Measurements from ENCODE around the gene KLHDC8A. TPM values are rescaled to one million over a fixed set of nuclear protein-coding genes. Genes with fewer than 3 reads are reported as not detected.

KLHDC8A gene
- total and polyA plus RNA-seq, 2 of the 4 experiments (the other 2 are of a cell fraction) = not detected

DNA sequence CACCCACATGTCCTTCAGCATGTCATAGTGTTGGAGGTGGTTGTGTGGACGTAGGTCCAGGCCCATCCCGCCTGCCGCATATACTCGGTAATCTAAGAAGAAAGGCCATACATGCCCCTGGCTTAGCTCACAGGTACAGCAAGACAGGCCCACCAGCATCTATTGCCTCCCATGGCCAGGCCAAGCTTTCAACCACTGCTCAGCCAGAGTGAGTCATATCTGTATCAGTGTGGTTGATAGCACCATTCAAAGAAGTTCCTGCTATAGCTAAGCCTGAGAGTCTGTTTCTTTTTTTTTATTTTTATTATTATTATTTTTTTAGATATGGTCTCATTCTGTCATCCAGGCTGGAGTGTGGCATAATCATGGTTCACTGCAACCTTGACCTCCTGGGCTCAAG lies 17.0 kb downstream of the KLHDC8A start:
- H4K5ac ChIP-seq (ENCODE audit: low read depth, low read length) = no peak overlapping the region
- no TSS peak for BruUV-seq (replicated peaks)
- intact Hi-C loops (cut with micrococcal nuclease) = no loop called here
- no peak overlapping the region for H2BK15ac ChIP-seq (ENCODE audit: low read depth, low read length)
- H3K9ac ChIP-seq (ENCODE audit: low read depth, low read length) = no peak overlapping the region
- ChIA-PET CTCF (interaction anchor here (1.1 kb wide), 1 partner anchor 148 kb away, joined by 4 read pairs; no protein-coding TSS in a partner anchor), POLR2A (ENCODE audit: unreplicated experiment) (no interaction called here)
- H3K23ac ChIP-seq (ENCODE audit: low read depth, low read length) = no peak overlapping the region
- no peak overlapping the region for H2BK5ac ChIP-seq (ENCODE audit: low read depth, low read length, poor library complexity, severe bottlenecking)
- H3K18ac ChIP-seq (ENCODE audit: low read depth, low read length) = no peak overlapping the region
- no peak overlapping the region for H3K27ac ChIP-seq (ENCODE audit: insufficient read depth, low read length)
- H2BK20ac ChIP-seq (ENCODE audit: low read depth, low read length) = no peak overlapping the region
- no CpG with 5 or more reads among the region's 4 CpGs for WGBS, 2 experiments (ENCODE audit: extremely low coverage in 2 of 2, insufficient read length in 1 of 2)
- no peak overlapping the region for H2AFZ ChIP-seq (replicated peaks; ENCODE audit: low read length, poor library complexity)
- H3K9me3 ChIP-seq (ENCODE audit: control insufficient read depth, insufficient read depth, low read length) = no peaks in the 10 kb centered on the region; the same call in 1 of the 2 replicates
- DNase-seq = no peak
- no peak overlapping the region for H3K4ac ChIP-seq (ENCODE audit: low read depth, low read length)
- H3K4me3 ChIP-seq (ENCODE audit: insufficient read depth, low read depth, low read length) = no peak overlapping the region
- H3K4me2 ChIP-seq (ENCODE audit: low read depth, low read length) = no peak overlapping the region
- H3K27me3 ChIP-seq (ENCODE audit: control insufficient read depth, insufficient read depth, low read length) = peaks cover 74% of the 10 kb centered on the region
- H3K79me1 ChIP-seq (ENCODE audit: low read depth in 1 of 2, low read length in 2 of 2) = no peaks in the 10 kb centered on the region
- no peak for ATAC-seq (ENCODE audit: low read depth)
- TF ChIP-seq MXI1 (IDR thresholded peaks at IDR 0.05; ENCODE audit: borderline replicate concordance, low read depth, low read length) (no peak), SMC3 (IDR thresholded peaks at IDR 0.05; ENCODE audit: low read depth, low read length) (no peak), POLR2A (IDR thresholded peaks at IDR 0.05; ENCODE audit: low read depth, low read length) (no peak), MAFK (IDR thresholded peaks at IDR 0.05; ENCODE audit: low read depth, low read length) (no peak), BHLHE40 (IDR thresholded peaks at IDR 0.05; ENCODE audit: low read depth, low read length) (no peak), MAZ (IDR thresholded peaks at IDR 0.05; ENCODE audit: borderline replicate concordance, low read depth, low read length) (no peak), NFE2L2 (IDR thresholded peaks at IDR 0.05; ENCODE audit: low read depth, low read length) (no peak), CEBPB (IDR thresholded peaks at IDR 0.05; ENCODE audit: low read depth, low read length) (no peak), FOS (IDR thresholded peaks at IDR 0.05; ENCODE audit: low read depth, low read length) (no peak), RAD21 (IDR thresholded peaks at IDR 0.05; ENCODE audit: low read length) (no peak), CHD1 (IDR thresholded peaks at IDR 0.05; ENCODE audit: low read depth, low read length) (no peak), RFX5 (IDR thresholded peaks at IDR 0.05; ENCODE audit: low read depth, low read length) (no peak), RCOR1 (IDR thresholded peaks at IDR 0.05; ENCODE audit: insufficient replicate concordance, low read length) (no peak)
- TF ChIP-seq, protein P1, sequence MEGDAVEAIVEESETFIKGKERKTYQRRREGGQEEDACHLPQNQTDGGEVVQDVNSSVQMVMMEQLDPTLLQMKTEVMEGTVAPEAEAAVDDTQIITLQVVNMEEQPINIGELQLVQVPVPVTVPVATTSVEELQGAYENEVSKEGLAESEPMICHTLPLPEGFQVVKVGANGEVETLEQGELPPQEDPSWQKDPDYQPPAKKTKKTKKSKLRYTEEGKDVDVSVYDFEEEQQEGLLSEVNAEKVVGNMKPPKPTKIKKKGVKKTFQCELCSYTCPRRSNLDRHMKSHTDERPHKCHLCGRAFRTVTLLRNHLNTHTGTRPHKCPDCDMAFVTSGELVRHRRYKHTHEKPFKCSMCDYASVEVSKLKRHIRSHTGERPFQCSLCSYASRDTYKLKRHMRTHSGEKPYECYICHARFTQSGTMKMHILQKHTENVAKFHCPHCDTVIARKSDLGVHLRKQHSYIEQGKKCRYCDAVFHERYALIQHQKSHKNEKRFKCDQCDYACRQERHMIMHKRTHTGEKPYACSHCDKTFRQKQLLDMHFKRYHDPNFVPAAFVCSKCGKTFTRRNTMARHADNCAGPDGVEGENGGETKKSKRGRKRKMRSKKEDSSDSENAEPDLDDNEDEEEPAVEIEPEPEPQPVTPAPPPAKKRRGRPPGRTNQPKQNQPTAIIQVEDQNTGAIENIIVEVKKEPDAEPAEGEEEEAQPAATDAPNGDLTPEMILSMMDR (conservative IDR thresholded peaks at IDR 0.05; ENCODE audit: low read depth, low read length) = no peak
- TF ChIP-seq, protein P2, sequence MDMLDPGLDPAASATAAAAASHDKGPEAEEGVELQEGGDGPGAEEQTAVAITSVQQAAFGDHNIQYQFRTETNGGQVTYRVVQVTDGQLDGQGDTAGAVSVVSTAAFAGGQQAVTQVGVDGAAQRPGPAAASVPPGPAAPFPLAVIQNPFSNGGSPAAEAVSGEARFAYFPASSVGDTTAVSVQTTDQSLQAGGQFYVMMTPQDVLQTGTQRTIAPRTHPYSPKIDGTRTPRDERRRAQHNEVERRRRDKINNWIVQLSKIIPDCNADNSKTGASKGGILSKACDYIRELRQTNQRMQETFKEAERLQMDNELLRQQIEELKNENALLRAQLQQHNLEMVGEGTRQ (IDR thresholded peaks at IDR 0.05; ENCODE audit: low read depth, low read length) = no peak
- TF ChIP-seq, protein P3, sequence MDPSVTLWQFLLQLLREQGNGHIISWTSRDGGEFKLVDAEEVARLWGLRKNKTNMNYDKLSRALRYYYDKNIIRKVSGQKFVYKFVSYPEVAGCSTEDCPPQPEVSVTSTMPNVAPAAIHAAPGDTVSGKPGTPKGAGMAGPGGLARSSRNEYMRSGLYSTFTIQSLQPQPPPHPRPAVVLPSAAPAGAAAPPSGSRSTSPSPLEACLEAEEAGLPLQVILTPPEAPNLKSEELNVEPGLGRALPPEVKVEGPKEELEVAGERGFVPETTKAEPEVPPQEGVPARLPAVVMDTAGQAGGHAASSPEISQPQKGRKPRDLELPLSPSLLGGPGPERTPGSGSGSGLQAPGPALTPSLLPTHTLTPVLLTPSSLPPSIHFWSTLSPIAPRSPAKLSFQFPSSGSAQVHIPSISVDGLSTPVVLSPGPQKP (IDR thresholded peaks at IDR 0.05; ENCODE audit: borderline replicate concordance, low read depth, low read length) = no peak
- no peak overlapping the region for H4K8ac ChIP-seq (ENCODE audit: low read depth in 2 of 2, low read length in 2 of 2)
- in situ Hi-C loops (cut with MboI; ENCODE audit: low sequenced_read_pairs) = loop anchor here (5.0 to 10.0 kb wide), 2 partner anchors 183 to 355 kb away; no protein-coding TSS in a partner anchor
- H3K14ac ChIP-seq (replicated peaks; ENCODE audit: low read depth, low read length) = no peak overlapping the region
- H3K9me1 ChIP-seq (ENCODE audit: insufficient read depth, low read length) = no peaks in the 10 kb centered on the region
- dilution Hi-C loops (cut with HindIII; ENCODE audit: low sequenced_read_pairs, unreplicated experiment) = no loop called here
- H3K36me3 ChIP-seq (ENCODE audit: control insufficient read depth, insufficient read depth, low read length) = no peaks in the 10 kb centered on the region
- H3K56ac ChIP-seq (ENCODE audit: extremely low read depth, insufficient read depth, low read length) = no peak overlapping the region
- no peaks in the 10 kb centered on the region for H3K4me1 ChIP-seq (ENCODE audit: control insufficient read depth, insufficient read depth, low read length)
- H2BK120ac ChIP-seq (ENCODE audit: low read depth, low read length) = no peak overlapping the region
- H4K20me1 ChIP-seq (ENCODE audit: insufficient read depth, low read length) = no peaks in the 10 kb centered on the region; the same call in 1 of the 2 replicates
- no peak overlapping the region for H2AK5ac ChIP-seq (ENCODE audit: low read depth, low read length)
- no peak overlapping the region for H2AK9ac ChIP-seq (replicated peaks; ENCODE audit: low read depth, low read length, poor library complexity)
- no peak overlapping the region for H4K91ac ChIP-seq (ENCODE audit: insufficient read depth, low read depth, low read length)

All from IMR-90 (cell line).